Lower leg skin (tissue), 3 donors: ENCODE data around the gene SAE1.

ENCODE experiments used
- POLR2A ChIP-seq, 2 donors: fragments of 450-650 bp; IDR thresholded peaks; one replicate each; pipeline ENCODE4 v1.6.1; 2016 to 2017; ENCODE audit warnings: antibody characterized with exemption in 2 of 2, mild to moderate bottlenecking in 1 of 2, moderate library complexity in 1 of 2
- TF ChIP-seq, protein P1 (sequence below), 3 donors: fragments of 450-650 bp; IDR thresholded peaks; one replicate each; pipeline ENCODE4 v1.5.1; 2016; ENCODE audit warnings: antibody characterized with exemption in 3 of 3, mild to moderate bottlenecking in 3 of 3, moderate library complexity in 2 of 3

- TF ChIP-seq, protein P1, sequence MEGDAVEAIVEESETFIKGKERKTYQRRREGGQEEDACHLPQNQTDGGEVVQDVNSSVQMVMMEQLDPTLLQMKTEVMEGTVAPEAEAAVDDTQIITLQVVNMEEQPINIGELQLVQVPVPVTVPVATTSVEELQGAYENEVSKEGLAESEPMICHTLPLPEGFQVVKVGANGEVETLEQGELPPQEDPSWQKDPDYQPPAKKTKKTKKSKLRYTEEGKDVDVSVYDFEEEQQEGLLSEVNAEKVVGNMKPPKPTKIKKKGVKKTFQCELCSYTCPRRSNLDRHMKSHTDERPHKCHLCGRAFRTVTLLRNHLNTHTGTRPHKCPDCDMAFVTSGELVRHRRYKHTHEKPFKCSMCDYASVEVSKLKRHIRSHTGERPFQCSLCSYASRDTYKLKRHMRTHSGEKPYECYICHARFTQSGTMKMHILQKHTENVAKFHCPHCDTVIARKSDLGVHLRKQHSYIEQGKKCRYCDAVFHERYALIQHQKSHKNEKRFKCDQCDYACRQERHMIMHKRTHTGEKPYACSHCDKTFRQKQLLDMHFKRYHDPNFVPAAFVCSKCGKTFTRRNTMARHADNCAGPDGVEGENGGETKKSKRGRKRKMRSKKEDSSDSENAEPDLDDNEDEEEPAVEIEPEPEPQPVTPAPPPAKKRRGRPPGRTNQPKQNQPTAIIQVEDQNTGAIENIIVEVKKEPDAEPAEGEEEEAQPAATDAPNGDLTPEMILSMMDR (IDR thresholded peaks at IDR 0.05): no peak
- TF ChIP-seq POLR2A (IDR thresholded peaks at IDR 0.05): no peak
Observed at GRCh38 chr19:47120470-47121067, 10.1 kb upstream of the SAE1 start.
